ENCODE data around the gene PCBD1. TPM values are rescaled to one million over a fixed set of nuclear protein-coding genes. Genes with fewer than 3 reads are reported as not detected.

PCBD1 gene
- total RNA-seq, 1 experiment from 2014 or later, result 163 TPM

GRCh38 chr10:70910486-70911341 is 22.3 kb upstream of the PCBD1 start:
- Histone ChIP-seq H2AFZ (ENCODE audit: low read depth, low read length, poor library complexity, severe bottlenecking) (no peak overlapping the region), H3K79me2 (ENCODE audit: insufficient read depth, low read length) (no peaks in the 10 kb centered on the region), H3K4me2 (ENCODE audit: low read length) (no peak overlapping the region), H3K27me3 (ENCODE audit: insufficient read depth, low read length) (peaks cover 1% of the 10 kb centered on the region; the same call in 1 of the 2 replicates), H3K36me3 (ENCODE audit: control insufficient read depth in 1 of 2, insufficient read depth in 2 of 2, low read length in 2 of 2) (no peaks in the 10 kb centered on the region), H3K27ac (ENCODE audit: low read depth, low read length) (no peak overlapping the region), H3K4me1 (ENCODE audit: control insufficient read depth in 1 of 2, insufficient read depth in 2 of 2, low read length in 2 of 2) (no peaks in the 10 kb centered on the region), H3K9me2 (ENCODE audit: insufficient read depth) (no peaks in the 10 kb centered on the region), H3K9ac (ENCODE audit: low read length) (no peak overlapping the region), H3K4me3 (replicated peaks in 1 of 2; ENCODE audit: low read depth in 1 of 2, low read length in 2 of 2) (no peak overlapping the region), H4K20me1 (ENCODE audit: insufficient read depth) (no peaks in the 10 kb centered on the region), H3K9me3 (ENCODE audit: control insufficient read depth in 1 of 2, insufficient read depth in 1 of 2, low read depth in 1 of 2, low read length in 2 of 2) (no peaks in the 10 kb centered on the region)
- ChIA-PET CTCF (no interaction called here), RAD21 (ENCODE audit: low non-redundant PET in 1 of 2, low total read pairs in 2 of 2, uncharacterized antibody in 2 of 2, unreplicated experiment in 2 of 2) (no interaction called here), POLR2A (no interaction called here)
- no TSS peak for BruUV-seq (replicated peaks)
- DNase-seq (ENCODE audit: low read depth, low spot score), result no peak
- TF ChIP-seq EGR1 (IDR thresholded peaks at IDR 0.05; ENCODE audit: low read depth), result no peak
- TF ChIP-seq REST (IDR thresholded peaks at IDR 0.05; ENCODE audit: low read depth), result no peak
- TF ChIP-seq SRF (IDR thresholded peaks at IDR 0.05; ENCODE audit: low read depth), result no peak
- TF ChIP-seq EZH2 (IDR thresholded peaks at IDR 0.05), result no peak
- TF ChIP-seq SIN3A (IDR thresholded peaks at IDR 0.05; ENCODE audit: low read depth), result no peak
- TF ChIP-seq SP1 (IDR thresholded peaks at IDR 0.05; ENCODE audit: low read depth), result no peak
- TF ChIP-seq EZH2phosphoT487 (IDR thresholded peaks at IDR 0.05; ENCODE audit: borderline replicate concordance), result no peak
- no peak for TF ChIP-seq ATF3 (IDR thresholded peaks at IDR 0.05)
- no peak for TF ChIP-seq CTCF (IDR thresholded peaks at IDR 0.05 in 2 of 3, conservative IDR thresholded peaks at IDR 0.05 in 1 of 3; ENCODE audit: borderline replicate concordance in 1 of 3, insufficient read depth in 1 of 3, low read depth in 2 of 3, low read length in 2 of 3)
- TF ChIP-seq ZNF274 (IDR thresholded peaks at IDR 0.05; ENCODE audit: low read depth, low read length), result no peak
- no peak for TF ChIP-seq RAD21 (IDR thresholded peaks at IDR 0.05; ENCODE audit: low read depth)
- intact Hi-C loops (cut with micrococcal nuclease), result no loop called here
- no peak for ATAC-seq
